RPMI7951 (cell line): Measurements from ENCODE around the gene ACP7. TPM values are rescaled to one million over a fixed set of nuclear protein-coding genes. Genes with fewer than 3 reads are reported as not detected.
"Not testable (repeated sequence)": the region's sequence is repeated elsewhere in the genome, so short reads cannot be mapped to it uniquely, and the experiment has no call there.

Experiments
- DNase-seq: peaks from one replicate; pipeline ENCODE4 v3.0.0-alpha.2; 2012; ENCODE audit warnings: low read depth
- total RNA-seq: library from RNA; depleted of rRNA; stranded (reverse); fragments of >200 nt; shearing (Covaris generic); gene quantifications from 2 replicates; pipeline ENCODE4 v1.2.3, GENCODE V29; 2014; rRNA removed

Gene ACP7, protein sequence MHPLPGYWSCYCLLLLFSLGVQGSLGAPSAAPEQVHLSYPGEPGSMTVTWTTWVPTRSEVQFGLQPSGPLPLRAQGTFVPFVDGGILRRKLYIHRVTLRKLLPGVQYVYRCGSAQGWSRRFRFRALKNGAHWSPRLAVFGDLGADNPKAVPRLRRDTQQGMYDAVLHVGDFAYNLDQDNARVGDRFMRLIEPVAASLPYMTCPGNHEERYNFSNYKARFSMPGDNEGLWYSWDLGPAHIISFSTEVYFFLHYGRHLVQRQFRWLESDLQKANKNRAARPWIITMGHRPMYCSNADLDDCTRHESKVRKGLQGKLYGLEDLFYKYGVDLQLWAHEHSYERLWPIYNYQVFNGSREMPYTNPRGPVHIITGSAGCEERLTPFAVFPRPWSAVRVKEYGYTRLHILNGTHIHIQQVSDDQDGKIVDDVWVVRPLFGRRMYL
- total RNA-seq: 0.10 TPM in 1 of 2 replicates, not detected in the other

DNA sequence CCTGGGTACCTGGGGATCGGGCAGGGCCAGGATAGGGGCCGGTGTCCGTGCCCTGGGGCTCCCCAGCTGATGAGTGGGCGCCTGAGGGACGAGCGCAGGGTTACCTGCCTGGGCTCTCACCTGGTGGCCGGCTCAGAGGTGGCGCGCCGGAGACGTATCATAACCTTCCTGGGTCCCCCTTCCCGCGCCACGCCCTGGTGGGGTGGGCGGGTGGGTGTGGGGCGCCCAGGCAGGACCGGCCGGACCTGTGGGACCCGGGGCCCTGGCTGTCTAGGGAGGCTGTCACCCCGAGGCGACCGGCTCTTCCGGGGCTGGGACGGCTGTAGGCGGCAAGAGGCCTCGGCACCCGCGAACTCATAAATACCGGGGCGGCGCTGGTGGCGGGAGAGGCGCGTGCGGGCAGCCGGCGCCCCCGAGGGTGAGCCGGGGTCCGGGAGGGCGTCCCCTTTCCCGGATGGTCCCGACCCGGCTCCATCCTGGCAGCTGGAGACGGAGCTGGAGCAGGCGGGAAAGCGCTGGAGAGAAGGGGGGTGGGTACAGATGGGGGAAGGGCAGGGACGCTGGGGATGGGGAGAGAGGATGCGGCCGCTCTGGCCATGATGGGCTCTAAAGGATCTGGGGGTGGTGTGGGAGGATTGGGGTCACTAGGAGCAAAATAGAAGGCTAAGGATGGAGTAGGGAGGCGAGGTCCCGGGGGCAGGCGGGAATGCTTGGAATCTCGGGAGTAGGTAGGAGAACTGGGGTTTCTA is at the start of gene ACP7:
Gene ACP7, plus strand, starts transcription at position 386 of the 749 bp plus-strand sequence. CDS start 902 bp downstream, outside the sequence.
- no peak for DNase-seq

DNA sequence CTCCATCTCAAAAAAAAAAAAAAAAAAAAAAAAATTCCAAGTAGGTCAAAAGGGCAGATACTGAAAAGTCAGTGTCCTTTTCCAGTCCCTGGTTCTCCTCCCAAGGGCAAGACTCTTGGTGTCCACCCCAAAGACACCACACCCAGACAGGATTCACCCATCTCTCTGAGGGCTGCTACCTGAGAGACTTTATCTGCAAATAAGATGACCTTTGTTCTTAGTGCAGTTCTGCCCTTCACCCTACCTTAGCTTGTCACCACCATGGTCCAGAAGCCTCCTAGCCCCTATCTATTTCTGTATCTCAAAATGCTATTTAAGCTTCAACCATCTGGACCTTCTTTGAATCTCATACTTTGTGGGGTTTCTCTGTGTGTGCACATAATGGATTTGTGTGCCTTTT is 47.6 kb upstream of the ACP7 start:
- no peak for DNase-seq

DNA sequence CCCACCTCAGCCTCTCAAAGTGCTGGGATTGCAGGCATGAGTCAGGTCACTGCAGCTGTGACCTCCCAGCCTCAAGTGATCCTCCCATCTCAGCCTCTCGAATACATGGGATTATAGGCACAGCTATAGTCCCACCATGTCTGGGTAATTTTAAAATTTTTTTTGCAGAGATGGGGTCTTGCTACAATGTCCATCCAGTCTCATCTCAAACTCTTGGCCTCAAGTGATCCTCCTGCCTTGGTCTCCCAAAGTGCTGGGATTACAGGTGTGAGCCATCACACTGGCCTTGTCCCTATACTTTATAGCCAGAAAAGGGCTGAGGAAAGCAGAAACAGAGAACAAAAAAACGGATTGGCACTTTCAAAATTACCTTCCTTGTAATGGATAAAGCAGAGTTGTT is 47.0 kb upstream of the ACP7 start:
- no peak for DNase-seq

DNA sequence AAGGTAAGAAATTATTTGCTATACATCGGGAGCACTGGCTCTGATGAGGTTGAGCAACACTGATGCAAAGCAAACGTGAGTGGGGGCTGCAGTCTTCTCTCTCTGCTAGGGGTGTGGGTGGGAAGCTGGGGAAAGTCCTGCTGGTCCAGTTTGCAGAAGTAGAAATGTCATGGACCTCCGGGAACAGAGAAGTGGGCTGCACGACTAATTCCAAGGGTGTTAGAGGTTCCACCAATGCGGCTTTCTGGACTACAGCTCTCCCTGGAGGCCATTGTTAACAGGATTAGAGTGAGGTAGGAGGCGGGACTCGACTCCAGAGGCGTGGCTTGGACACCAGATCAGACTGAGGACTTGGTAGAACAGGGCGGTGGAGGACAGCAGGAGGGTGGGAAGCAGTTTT is 46.1 kb upstream of the ACP7 start:
- peak; percentile 69 for DNase-seq

DNA sequence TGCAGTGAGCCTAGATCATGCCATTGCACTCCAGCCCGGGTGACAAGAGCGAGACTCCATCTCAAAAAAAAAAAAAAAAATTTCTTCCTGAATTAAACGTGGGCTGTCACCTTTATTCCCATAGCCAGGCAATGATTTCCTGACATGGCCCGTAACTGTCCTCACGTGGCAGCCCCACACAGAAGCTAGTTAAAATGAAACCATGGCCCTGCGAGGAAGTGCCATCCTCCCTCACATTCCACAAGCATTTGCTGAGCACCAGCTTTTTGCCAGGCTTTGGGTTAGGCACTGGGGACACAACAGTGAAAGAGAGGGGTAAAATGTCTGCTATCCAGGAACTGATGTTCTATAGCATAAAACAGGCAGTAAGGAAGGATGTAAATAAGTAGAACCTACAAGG is 38.7 kb upstream of the ACP7 start:
- DNase-seq: no peak

DNA sequence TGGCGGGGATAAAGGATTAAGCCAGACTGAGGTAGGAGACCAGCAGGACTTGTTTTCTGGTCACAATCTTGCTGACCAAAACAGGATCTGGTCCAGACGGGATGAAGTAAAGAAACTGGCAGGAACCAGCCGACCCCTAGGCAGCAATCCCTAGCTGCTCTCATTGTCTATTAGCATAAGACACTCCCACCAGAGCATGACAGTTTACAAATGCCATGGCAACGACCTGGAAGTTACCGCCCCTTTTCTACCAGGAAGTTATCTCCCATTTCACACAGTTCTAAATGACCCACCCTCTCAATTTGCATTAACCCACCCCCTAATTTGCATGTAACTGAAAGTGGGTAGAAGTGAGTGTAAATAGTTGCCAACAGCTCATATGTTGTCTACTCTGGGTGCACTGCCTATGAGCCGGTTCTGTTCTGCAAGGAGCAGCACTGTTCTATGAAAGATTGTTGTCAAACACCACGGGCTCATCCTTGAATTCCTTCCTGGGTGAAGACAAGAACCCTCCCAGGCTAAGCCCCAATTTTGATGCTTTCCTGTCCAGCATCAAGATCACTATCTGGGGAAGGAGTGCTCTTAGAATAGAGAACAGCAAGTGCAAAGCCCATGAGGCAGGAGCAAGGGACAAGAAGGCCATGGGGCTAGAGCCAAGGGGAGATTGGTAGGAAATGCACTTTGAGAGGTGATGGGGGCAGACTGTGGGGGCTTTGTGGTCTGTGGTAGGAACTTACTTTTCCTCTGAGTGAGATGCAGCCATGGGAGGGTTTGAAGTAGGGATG is 37.9 kb upstream of the ACP7 start:
- DNase-seq: peak; percentile 51

DNA sequence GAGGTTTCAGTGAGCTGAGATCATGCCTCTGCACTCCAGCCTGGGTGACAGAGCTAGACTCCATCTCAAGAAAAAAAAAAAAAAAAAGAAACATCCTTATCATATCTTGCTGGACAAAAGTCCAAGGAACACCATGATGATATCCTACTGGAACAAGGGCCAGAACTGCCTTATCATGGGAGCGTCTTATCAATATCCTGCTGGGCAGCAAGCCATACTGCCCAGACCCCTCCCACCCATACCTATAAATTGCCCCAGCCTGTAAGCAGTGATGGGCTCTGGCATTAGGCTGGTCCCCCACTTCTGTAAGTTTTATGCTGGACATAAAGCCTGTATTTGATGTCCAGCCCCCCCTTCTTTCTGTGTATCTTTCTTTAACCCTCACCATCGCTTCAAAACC is 37.1 kb upstream of the ACP7 start:
- DNase-seq: no peak

DNA sequence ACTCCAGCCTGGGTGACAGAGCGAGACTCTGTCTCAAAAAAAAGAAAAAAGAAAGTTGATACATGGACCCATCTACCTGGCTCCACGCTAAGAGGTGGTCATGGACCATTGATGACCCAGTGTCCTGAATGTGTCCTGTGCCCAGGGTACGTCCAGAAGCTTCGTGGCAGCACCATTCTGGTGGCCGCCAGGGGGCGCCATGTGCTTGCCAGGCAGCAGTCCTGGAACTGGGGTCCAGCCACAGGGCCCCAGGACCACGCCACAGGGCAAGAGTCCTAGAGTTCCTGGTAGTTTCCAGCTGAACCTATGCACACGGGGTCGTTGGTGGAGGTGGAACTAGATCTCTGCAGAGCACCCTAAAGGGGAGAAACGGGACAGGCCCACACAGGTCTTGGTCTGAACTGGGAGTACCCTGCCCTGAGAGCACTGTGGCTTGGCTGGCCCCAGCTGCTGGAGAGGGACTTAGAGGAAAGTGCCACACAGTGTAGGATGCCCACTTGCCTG is 31.9 kb upstream of the ACP7 start:
- DNase-seq: peak; percentile 52

DNA sequence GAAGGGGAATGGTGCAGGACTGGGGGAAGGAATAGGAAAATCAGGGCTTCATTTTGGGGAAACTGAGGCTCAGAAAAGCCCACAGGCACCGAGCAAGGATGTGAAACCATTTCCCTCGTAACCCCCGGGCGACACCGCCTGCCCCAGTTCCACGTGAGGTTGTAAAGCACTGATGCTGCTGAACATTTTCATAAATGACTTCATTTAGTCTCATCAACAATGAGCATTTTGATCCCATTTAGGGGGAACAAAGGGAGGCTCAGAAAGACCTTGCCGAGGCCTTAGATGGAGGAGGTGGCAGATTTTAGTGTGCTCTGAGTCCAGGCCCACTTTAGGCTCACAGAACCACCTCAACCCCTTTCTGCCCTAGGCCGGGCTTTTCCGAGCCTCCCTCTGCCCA is 31.3 kb upstream of the ACP7 start:
- DNase-seq: no peak

DNA sequence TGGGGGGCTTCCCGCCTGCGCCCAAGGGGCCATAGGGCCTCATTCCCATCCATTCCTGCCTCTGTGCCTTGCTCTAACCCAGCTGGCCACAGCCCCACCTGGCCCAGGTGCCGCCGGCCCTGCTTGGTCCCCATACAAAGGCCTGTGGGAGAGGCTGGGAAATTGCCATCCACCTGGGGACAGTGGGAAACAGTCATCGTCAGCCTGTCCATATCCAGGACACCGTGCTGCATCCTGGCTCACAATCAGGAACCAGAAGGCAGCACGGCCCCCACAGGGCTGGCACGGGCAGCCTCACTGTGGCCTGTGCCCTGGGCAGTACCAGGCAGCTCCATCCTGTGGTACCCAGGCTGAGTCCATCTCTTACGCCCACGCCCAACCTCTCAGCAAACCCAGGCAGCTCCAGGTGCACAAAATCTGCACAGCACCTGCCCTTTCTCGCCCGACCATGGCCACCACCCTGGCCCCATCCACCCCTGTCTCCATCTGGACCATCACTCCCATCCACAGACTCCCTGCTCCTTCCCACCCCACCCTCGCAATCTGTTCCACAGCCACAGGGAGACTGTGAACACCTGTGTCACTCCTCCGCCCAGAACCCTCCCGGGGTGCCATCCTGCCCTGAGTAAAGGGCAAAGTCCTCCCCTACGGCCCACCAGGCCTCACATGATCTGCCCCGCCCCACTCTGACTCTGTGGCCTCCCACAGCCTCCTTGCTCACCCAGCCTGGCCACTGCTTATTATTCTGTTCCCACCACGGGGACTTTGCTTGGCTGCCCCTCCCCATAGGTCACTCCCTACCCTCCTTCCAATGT is 30.7 kb upstream of the ACP7 start:
- DNase-seq: no peak

DNA sequence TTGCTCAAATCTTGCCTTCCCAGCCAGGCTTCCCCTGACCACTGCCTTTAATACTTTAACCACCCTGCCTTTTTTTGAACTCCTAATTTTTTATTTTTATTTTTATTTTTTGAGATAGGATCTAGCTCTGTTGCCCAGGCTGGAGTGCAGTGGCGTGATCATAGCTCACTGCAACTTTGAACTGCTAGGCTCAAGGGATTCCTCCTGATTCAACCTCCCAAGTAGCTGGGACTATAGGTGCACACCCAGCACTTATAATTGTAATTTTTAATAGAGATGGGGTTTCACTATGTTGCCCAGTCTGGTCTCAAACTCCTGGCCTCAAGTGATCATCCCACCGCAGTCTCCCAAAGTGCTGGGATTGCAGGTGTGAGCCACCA is 30.1 kb upstream of the ACP7 start:
- DNase-seq: no peak

DNA sequence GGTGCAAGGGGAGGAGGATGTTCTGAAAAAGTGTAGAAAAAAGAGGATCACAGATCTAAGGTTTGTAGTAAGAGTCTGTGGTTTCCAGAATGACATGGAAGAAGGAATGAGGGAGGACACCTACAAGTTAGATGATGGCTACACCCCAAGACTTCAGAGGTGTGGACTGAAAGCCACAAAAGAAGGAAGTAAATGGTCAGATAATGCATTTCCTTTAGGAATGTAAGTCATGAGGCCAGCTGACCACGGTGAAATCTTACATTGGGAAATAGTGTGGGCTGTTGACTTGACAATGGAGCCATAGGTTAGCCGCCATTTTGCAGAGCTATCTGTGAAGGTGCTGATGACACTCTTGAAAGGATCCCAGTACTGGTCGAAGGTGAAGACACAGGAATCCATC is 26.6 kb upstream of the ACP7 start:
- no peak for DNase-seq

DNA sequence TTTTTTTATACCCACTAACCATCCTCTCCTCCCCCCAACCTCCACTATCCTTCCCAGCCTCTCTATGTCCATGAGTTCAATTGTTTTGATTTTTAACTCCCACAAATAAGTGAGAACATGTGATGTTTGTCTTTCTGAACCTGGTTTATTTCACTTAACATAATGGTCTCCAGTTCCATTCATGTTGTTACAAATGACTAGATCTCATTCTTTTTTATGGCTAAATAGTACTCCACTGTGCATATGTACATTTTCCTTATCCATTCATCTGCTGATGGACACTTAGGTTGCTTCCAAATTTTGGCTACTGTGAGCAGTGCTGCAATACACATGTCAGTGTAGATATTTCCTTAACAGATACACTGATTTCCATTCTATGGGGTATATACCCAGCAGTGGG is 24.9 kb upstream of the ACP7 start:
- DNase-seq: no peak

DNA sequence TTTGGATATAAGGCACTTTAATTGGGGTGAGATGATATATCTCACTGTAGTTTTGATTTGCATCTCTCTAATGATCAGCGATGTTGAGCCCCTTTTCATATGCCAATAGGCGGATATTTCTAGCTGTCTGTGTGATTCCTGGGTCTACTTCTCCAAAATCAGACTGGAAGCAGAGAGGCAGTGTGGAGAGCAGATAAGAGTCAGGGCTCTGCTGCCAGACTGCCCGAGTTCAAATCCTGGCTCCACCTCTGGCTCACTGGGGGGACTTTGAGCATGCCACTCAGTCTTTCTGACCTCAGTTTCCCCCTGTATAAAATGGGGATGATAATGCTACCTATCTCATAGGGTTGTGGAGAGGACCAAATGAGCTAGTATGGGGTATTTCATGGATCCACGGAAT is 24.0 kb upstream of the ACP7 start:
- no peak for DNase-seq

DNA sequence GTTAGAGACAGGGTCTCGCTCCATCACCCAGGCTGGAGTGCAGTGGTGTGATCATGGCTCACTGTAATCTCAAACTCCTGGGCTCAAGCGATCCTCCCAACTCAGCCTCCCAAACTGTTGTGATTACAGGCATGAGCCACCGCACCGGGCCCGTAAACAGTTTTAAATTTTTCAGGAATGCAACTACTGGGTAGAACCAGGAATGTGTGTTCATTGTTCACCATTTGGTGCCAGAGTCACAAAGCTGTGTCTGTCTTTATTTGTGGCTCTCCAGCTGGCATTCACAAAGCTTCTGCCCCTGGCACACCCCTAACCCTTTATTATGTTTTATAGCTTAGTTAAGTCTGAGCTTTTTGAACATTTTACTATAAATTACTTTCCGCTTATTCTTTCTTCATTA is 19.8 kb upstream of the ACP7 start:
- DNase-seq: no peak

DNA sequence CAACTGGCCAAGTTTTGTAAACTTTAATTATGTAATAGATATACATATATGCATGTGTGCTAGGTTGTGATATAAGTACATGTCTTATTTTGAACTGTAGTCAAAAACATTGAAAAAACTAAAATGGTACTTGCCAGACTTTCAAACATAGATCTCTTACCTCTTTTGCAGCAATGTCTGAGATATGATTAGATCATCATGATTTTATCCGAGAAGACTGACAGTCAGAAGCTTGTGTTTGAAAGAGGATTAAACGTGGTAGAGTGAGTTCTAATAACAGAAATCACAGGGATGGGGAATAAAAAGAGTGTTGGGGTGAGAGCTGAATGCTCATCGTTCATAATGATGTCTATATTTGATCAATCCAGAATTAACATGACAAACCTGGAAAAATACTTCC is 18.2 kb upstream of the ACP7 start:
- no peak for DNase-seq

DNA sequence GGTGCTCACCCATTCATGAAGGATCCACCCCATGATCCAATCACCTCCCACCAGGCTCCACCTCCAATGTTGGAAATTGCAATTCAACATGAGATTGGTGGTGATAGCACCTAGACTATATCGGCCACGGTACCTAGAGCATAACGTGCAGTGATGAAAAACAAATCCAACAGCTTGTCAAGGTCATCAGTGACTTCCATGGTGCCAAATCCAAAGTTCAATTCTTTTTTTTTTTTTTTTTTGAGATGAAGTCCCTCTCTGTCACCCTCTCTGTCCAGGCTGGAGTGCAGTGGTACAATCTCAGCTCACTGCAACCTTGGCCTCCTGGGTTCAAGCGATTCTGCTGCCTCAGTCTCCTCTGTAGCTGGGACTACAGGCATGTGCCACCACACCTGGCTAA is 17.1 kb upstream of the ACP7 start:
- DNase-seq: no peak

DNA sequence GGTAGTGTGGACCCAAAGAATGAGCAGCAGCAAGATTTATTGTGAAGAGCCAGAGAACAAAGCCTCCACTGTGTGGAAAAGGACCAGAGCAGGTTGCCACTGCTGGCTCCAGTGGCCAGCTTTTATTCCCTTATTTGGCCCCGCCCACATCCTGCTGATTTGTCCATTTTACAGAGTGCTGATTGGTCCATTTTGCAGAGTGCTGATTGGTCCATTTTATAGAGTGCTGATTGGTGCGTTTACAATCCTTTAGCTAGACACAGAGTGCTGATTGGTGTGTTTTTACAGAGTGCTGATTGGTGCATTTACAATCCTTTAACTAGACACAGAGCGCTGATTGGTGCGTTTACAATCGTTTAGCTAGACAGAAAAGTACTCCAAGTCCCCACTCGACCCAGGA is 15.9 kb upstream of the ACP7 start:
- DNase-seq: not testable (repeated sequence)

DNA sequence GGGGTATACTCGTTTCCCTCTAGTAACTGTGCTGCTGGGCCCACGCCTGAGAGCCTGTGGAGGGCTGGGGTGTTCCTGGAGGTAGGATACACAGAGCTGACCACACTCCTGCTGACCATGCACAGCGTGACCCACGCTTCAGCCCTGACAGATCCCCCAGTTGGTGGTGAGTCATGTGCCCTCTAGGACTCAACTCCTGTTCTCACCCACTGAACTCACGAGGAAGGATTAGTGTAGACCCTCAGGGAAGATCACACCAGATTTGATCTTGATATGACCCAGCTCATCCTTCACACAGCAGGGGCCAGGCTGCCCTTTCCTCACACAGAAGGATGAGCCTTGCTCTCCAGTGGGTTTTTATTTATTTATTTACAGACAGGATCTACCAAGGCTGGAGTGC is 13.3 kb upstream of the ACP7 start:
- DNase-seq: peak; percentile 99

DNA sequence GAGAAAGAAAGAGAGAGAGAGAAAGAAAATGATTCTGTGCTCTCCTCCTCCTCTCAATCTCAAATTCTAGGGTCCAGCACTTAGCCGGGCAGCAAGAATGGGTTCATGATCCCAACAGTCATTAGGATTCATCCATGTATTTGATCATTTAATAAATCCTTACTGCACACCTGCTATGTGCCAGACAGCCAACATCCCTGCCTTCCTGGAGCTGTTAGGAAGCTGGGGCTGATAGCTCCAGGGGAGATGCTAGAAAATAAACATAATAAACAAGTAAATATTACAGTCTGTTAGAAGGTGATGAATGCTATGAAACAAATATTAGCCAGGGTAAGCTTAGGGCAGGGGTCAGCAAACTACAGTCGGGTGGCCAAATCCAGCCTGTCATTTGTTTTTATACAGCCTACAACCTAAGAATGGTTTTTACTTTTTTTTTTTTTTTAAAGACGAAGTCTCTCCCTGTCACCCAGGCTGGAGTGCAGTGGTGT is 9.9 kb upstream of the ACP7 start:
- DNase-seq: no peak

DNA sequence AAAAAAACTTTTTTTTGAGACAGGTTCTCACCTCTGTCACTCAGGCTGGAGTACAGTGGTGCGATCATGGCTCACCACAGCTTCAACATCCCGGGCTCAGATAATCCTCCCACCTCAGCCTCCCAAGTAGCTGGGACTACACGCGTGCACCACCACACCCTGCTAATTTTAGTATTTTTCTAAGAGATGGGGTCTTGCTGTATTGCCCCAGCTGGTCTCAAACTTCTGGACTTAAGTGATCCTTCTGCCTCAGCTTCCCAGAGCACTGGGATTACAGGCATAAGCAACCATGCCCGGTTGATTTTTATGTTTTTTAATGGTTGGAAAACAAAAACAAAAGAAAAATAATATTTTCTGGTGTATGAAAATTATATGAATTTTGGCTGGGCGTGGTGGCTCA is 9.2 kb upstream of the ACP7 start:
- no peak for DNase-seq
